Heart right ventricle (tissue), 16 donors: Measurements from ENCODE around the gene GRM1. TPM values are rescaled to one million over a fixed set of nuclear protein-coding genes. Genes with fewer than 3 reads are reported as not detected.

Source experiments
- ATAC-seq, 8 donors: fragments of 200-7000 bp; cut with Tn5 transposase; one replicate each; pipeline ENCODE4 v1.9.1; 2020; ENCODE audit warnings: mild to moderate bottlenecking in 8 of 8, moderate library complexity in 8 of 8, moderate number of reproducible peaks in 1 of 8
- DNase-seq, 2 donors: peaks; one replicate each; pipeline ENCODE4 v3.0.0-alpha.2; 2020
- H3K27ac ChIP-seq, 10 donors: fragments of 200-600 bp; sonication (generic) in 2 of 10; one replicate each; pipeline versions ENCODE4 v1.5.0 to v1.8.0; 2020 to 2022; ENCODE audit warnings: mild to moderate bottlenecking in 3 of 10
- H3K27me3 ChIP-seq, 7 donors: fragments of 200-600 bp; one replicate each; pipeline ENCODE4 v1.8.0; 2021 to 2022; ENCODE audit warnings: mild to moderate bottlenecking in 2 of 7
- H3K36me3 ChIP-seq, 9 donors: fragments of 200-600 bp; sonication (generic) in 1 of 9; one replicate each; pipeline versions ENCODE4 v1.5.0 to v1.8.0; 2020 to 2022; ENCODE audit warnings: mild to moderate bottlenecking in 2 of 9
- H3K4me1 ChIP-seq, 9 donors: fragments of 200-600 bp; sonication (generic) in 1 of 9; one replicate each; pipeline versions ENCODE4 v1.5.0 to v1.8.0; 2020 to 2022; ENCODE audit warnings: mild to moderate bottlenecking in 4 of 9
- H3K4me3 ChIP-seq, 10 donors: fragments of 200-600 bp; sonication (generic) in 2 of 10; one replicate each; pipeline versions ENCODE4 v1.5.0 to v1.8.0; 2020 to 2022; ENCODE audit warnings: mild to moderate bottlenecking in 7 of 10, moderate library complexity in 2 of 10
- H3K9me3 ChIP-seq, 11 donors: fragments of 200-600 bp in 10 of 11; sonication (generic) in 2 of 11; one replicate each; pipeline versions ENCODE4 v1.5.0 to v1.8.0; 2013 to 2022; ENCODE audit warnings: mild to moderate bottlenecking in 2 of 11, control low read depth in 1 of 11, moderate library complexity in 1 of 11
- CTCF ChIP-seq, 9 donors: fragments of 200-600 bp; sonication (generic) in 2 of 9; IDR thresholded peaks; one replicate each; pipeline versions ENCODE4 v1.5.0 to v1.8.0; 2021 to 2022; ENCODE audit warnings: antibody characterized with exemption in 9 of 9, mild to moderate bottlenecking in 5 of 9, moderate library complexity in 1 of 9
- WGBS, 2 donors: extraction: QIAGEN DNeasy Blood & Tissue Kit; methylation state at CpG; one replicate each; pipeline ENCODE4 v1.1.7; 2013; ENCODE audit warnings: inconsistent platforms in 1 of 2; 5-methylcytosine and 5-hydroxymethylcytosine counted together
- intact Hi-C, 10 donors: fragments of 100-400 bp; cut with DNase I; formaldehyde crosslinking; loops; one replicate each; pipeline versions ENCODE4 v1.11.1 to v1.14.2; 2022
- polyA plus RNA-seq, 2 donors: library from polyadenylated mRNA; stranded (reverse); fragments of 200-250 nt; gene quantifications; one replicate each; pipeline ENCODE4 v1.2.3, GENCODE V29; 2013
- total RNA-seq, 10 donors: library from RNA; stranded (reverse); fragmentation: NEBNext Ultra II Directional in 3 of 10; extraction: Animal tissue kit (Norgen Biotek cat#: 25700) in 3 of 10; gene quantifications; one replicate each; pipeline versions ENCODE4 v1.2.1 to v1.2.4, GENCODE V29; 2021 to 2023
- donor health status: Arrhythmogenic right ventricular cardiomyopathy.
- donor health status: ischemic (EF 13 %, LVEDD 7.1; RV severe dilation, severe dysfunction).
- donor health status: healthy with polysubstance abuse.
- donor health status: DM: no; HTN: yes; CAD: no.
- donor health status: DM: no; HTN: no; CAD: no.
- donor health status: ischemic (EF 25% LVEDD 6.9; RV normal size, moderate dysfunction).
- donor health status: ischemic (EF 25% LVEDD 5.7; RV mildly dilated, moderate dysfunction).
- donor health status: healthy.
- donor health status: DM: yes; HTN: yes; CAD: no.
- donor health status: Ischemic cardiomyopathy.
- donor health status: ischemic (EF 35%, LVEDD 5.7; RV mildly dilated, moderate dysfunction).
- donor health status: nonischemic (EF 11% LVEDD 7.7; RV severe dilation, severe dysfunction).
- donor health status: DM: yes; HTN: yes; CAD: no.
- donor health status: PGD.
- donor health status: ischemic (EF 29% LVEDD 5.4; RV normal size, mild dysfunction).
- donor health status: nonischemic (EF 23%, LVEDD 6.1; RV moderate dilation, normal function).

Gene GRM1
- total and polyA plus RNA-seq, 12 donors, result 0.26 to 8.3 (median 4.6) TPM

GRCh38 chr6:146071781-146072180 is 42.9 kb downstream of the GRM1 start:
- Histone ChIP-seq H3K4me1 (no peaks in the 10 kb centered on the region), H3K4me3 (no peak overlapping the region), H3K9me3 (peaks cover 0 to 6% (median 0%) of the 10 kb centered on the region in 11 donors), H3K27ac (no peak overlapping the region), H3K27me3 (no peaks in the 10 kb centered on the region), H3K36me3 (no peaks in the 10 kb centered on the region)
- intact Hi-C loops, result no loop called here
- no peak for DNase-seq
- no peak for ATAC-seq
- TF ChIP-seq CTCF (IDR thresholded peaks at IDR 0.05), result no peak
- WGBS, 2 donors, result 15 to 24% methylated on average over 2 of the region's 2 CpGs

GRCh38 chr6:146077992-146078391 is 49.1 kb downstream of the GRM1 start:
- DNase-seq (no peak), ATAC-seq (no peak)
- no peak for TF ChIP-seq CTCF (IDR thresholded peaks at IDR 0.05)
- Histone ChIP-seq H3K36me3 (no peaks in the 10 kb centered on the region), H3K27me3 (peaks cover 0 to 3% (median 0%) of the 10 kb centered on the region in 7 donors), H3K4me3 (no peak overlapping the region), H3K9me3 (peaks cover 0 to 6% (median 0%) of the 10 kb centered on the region in 11 donors), H3K27ac (no peak overlapping the region), H3K4me1 (no peaks in the 10 kb centered on the region)
- intact Hi-C loops, result no loop called here
- WGBS, 2 donors, result 82 to 87% methylated on average over 4 of the region's 4 CpGs

GRCh38 chr6:146087386-146087785 is 58.5 kb downstream of the GRM1 start:
- no peak for TF ChIP-seq CTCF (IDR thresholded peaks at IDR 0.05)
- 85% methylated on average over 7 of the region's 7 CpGs for WGBS, 2 donors
- intact Hi-C loops, result no loop called here

GRCh38 chr6:146090474-146090873 is 61.6 kb downstream of the GRM1 start:
- no peaks in the 10 kb centered on the region for H3K9me3 ChIP-seq
- TF ChIP-seq CTCF (IDR thresholded peaks at IDR 0.05), result no peak
- no peak overlapping the region for H3K27ac ChIP-seq
- no peak overlapping the region for H3K4me3 ChIP-seq
- H3K36me3 ChIP-seq, result no peaks in the 10 kb centered on the region
- DNase-seq, result no peak
- ATAC-seq, result no peak
- intact Hi-C loops, result no loop called here
- no peaks in the 10 kb centered on the region for H3K27me3 ChIP-seq
- H3K4me1 ChIP-seq, result no peaks in the 10 kb centered on the region
- 84 to 88% methylated on average over 3 of the region's 3 CpGs for WGBS, 2 donors

More at GRCh38 chr6:146087386-146087785, 58.5 kb downstream of the GRM1 start:
- H3K4me1 ChIP-seq, result no peaks in the 10 kb centered on the region
- ATAC-seq, result no peak
- DNase-seq, result no peak
- no peaks in the 10 kb centered on the region for H3K36me3 ChIP-seq
- peaks cover 0 to 3% (median 0%) of the 10 kb centered on the region in 7 donors for H3K27me3 ChIP-seq
- H3K27ac ChIP-seq, result no peak overlapping the region
- no peaks in the 10 kb centered on the region for H3K9me3 ChIP-seq
- no peak overlapping the region for H3K4me3 ChIP-seq
